HepG2 (cell line): ENCODE results near the gene TPCN2. TPM values are rescaled to one million over a fixed set of nuclear protein-coding genes. Genes with fewer than 3 reads are reported as not detected.

Experiments used
- ATAC-seq: fragments of 200-7000 bp; cut with Tn5 transposase; 3 replicates; pipeline ENCODE4 v1.9.1; 2020; ENCODE audit warnings: mild to moderate bottlenecking, moderate library complexity
- BruUV-seq: library from RNA; stranded (reverse); fragments of 400-500 nt; replicated peaks from 2 replicates; lab custom pipeline; 2021; lab: Mats Ljungman, UMichigan
- CTCF ChIA-PET: fragments of 300-600 bp; formaldehyde crosslinking; extraction: SDS; loops from one replicate; lab custom pipeline; 2021; ENCODE audit warnings: low total read pairs, inconsistent platforms, low intra/inter-chr PET ratio; lab: Yijun Ruan, JAX
- POLR2A ChIA-PET: fragments of 350-600 bp; sonication (Branson Sonifier 250); formaldehyde crosslinking; loops from one replicate; lab custom pipeline; 2020; ENCODE audit warnings: antibody characterized with exemption, inconsistent platforms; lab: Yijun Ruan, JAX
- DNase-seq: peaks from one replicate; pipeline ENCODE4 v3.0.0-alpha.2; 2015; ENCODE audit warnings: low spot score
- FAIRE-seq: peaks from 3 replicates; lab custom pipeline; 2011; peaks lifted over from hg19 to GRCh38; lab: Jason Lieb, UNC
- H2AFZ ChIP-seq: one replicate; pipeline ENCODE4 v1.6.1; 2011; ENCODE audit warnings: low read length, inconsistent platforms
- H3K27ac ChIP-seq: fragments of 300-600 bp; 3 replicates; pipeline ENCODE4 v1.8.0; 2011; ENCODE audit warnings: mixed run types, mild to moderate bottlenecking, mixed read lengths, low read length, inconsistent platforms; ENCODE audit not compliant: insufficient read depth; ENCODE audit errors: extremely low read length
- H3K27me3 ChIP-seq, 2 experiments: fragments of 200-600 bp in 1 of 2; 2 replicates in 1 of 2; 3 replicates in 1 of 2; pipeline versions ENCODE4 v1.6.0 to v1.8.0; 2011; ENCODE audit warnings: low read length in 2 of 2, mild to moderate bottlenecking in 2 of 2, moderate library complexity in 2 of 2, inconsistent platforms in 1 of 2; ENCODE audit not compliant: insufficient read depth in 2 of 2, control insufficient read depth in 1 of 2
- H3K36me3 ChIP-seq, 2 experiments: fragments of 200-600 bp in 1 of 2; replicated peaks in 1 of 2; 2 replicates in 1 of 2; 3 replicates in 1 of 2; pipeline versions ENCODE4 v1.5.1 to v1.8.0; 2011; ENCODE audit warnings: low read length in 2 of 2, inconsistent platforms in 1 of 2; ENCODE audit not compliant: insufficient read depth in 2 of 2, control insufficient read depth in 1 of 2
- H3K4me1 ChIP-seq: 2 replicates; pipeline ENCODE4 v1.5.1; 2012; ENCODE audit warnings: low read length, inconsistent platforms; ENCODE audit not compliant: insufficient read depth
- H3K4me2 ChIP-seq: 2 replicates; pipeline ENCODE4 v1.6.0; 2011; ENCODE audit warnings: low read depth, low read length, inconsistent platforms
- H3K4me3 ChIP-seq, 3 experiments: fragments of 200-600 bp in 1 of 3; sonication (generic), shearing (Covaris generic) in 1 of 3; replicated peaks in 1 of 3; 2 replicates each; pipeline ENCODE4 v1.5.1; 2011 to 2016; ENCODE audit warnings: low read length in 3 of 3, inconsistent platforms in 2 of 3, low read depth in 2 of 3, mild to moderate bottlenecking in 2 of 3, control low read depth in 1 of 3, mixed read lengths in 1 of 3; ENCODE audit not compliant: insufficient read depth in 1 of 3
- H3K79me2 ChIP-seq: one replicate; pipeline ENCODE4 v1.6.1; 2011; ENCODE audit warnings: low read length, inconsistent platforms; ENCODE audit not compliant: insufficient read depth
- H3K9ac ChIP-seq: 2 replicates; pipeline ENCODE4 v1.6.0; 2011; ENCODE audit warnings: mild to moderate bottlenecking, low read depth, low read length, inconsistent platforms; ENCODE audit not compliant: insufficient read depth
- H3K9me3 ChIP-seq: 2 replicates; pipeline ENCODE4 v1.5.1; 2012; ENCODE audit warnings: mild to moderate bottlenecking, low read length
- H4K20me1 ChIP-seq: 2 replicates; pipeline ENCODE4 v1.6.0; 2011; ENCODE audit warnings: inconsistent platforms, mild to moderate bottlenecking, low read length, moderate library complexity; ENCODE audit not compliant: insufficient read depth
- GATAD1 ChIP-seq: IDR thresholded peaks from 2 replicates; pipeline ENCODE4 v1.6.1; 2016; ENCODE audit warnings: missing genetic modification reagents, missing compliant biosample characterization
- NCOA2 ChIP-seq: sonication (generic); formaldehyde crosslinking; IDR thresholded peaks from 2 replicates; pipeline ENCODE4 v1.8.0; 2022; ENCODE audit warnings: inconsistent platforms
- SMYD3 ChIP-seq: sonication (generic); formaldehyde crosslinking; IDR thresholded peaks from 2 replicates; pipeline ENCODE4 v1.8.1; 2023; ENCODE audit warnings: mild to moderate bottlenecking, missing genetic modification reagents
- SP140L ChIP-seq: sonication (generic); formaldehyde crosslinking; IDR thresholded peaks from 2 replicates; pipeline ENCODE4 v1.4.0; 2020; ENCODE audit warnings: missing genetic modification reagents, borderline replicate concordance
- TBX2 ChIP-seq: sonication (generic); formaldehyde crosslinking; IDR thresholded peaks from 2 replicates; pipeline ENCODE4 v1.5.0; 2020; ENCODE audit warnings: missing genetic modification reagents, mild to moderate bottlenecking, borderline replicate concordance
- ZFP62 ChIP-seq: sonication (generic); formaldehyde crosslinking; IDR thresholded peaks from 2 replicates; pipeline ENCODE4 v1.4.0; 2020; ENCODE audit warnings: missing genetic modification reagents
- ZNF629 ChIP-seq: sonication (generic); formaldehyde crosslinking; conservative IDR thresholded peaks from 2 replicates; pipeline ENCODE4 v1.5.0; 2020; ENCODE audit warnings: missing genetic modification reagents
- WGBS: methylation state at CpG from one replicate; pipeline ENCODE4 v1.1.6; 2017; ENCODE audit warnings: low lambda C conversion rate; 5-methylcytosine and 5-hydroxymethylcytosine counted together
- in situ Hi-C: cut with HindIII; loops from 2 replicates; pipeline ENCODE4 v1.10.0; 2017; ENCODE audit warnings: low pct_unique_long_range_greater_than_20kb; ENCODE audit not compliant: extremely low pct_ligation_motif_present
- intact Hi-C: fragments of 100-400 bp; cut with micrococcal nuclease; formaldehyde crosslinking; loops from one replicate; pipeline ENCODE4 v1.10.0; 2022; ENCODE audit not compliant: unreplicated experiment
- polyA plus RNA-seq, 8 experiments: library from polyadenylated mRNA; depleted of rRNA in 3 of 8; stranded (reverse) in 7 of 8; unstranded in 1 of 8; fragments of >200 nt; fragmentation: Illumina TruSeq in 4 of 8; extraction: Trizol in 4 of 8; gene quantifications; 2 replicates each; pipeline versions ENCODE4 v1.2.1 to v1.2.3, GENCODE V29; 2011 to 2016; ENCODE audit warnings: low read depth in 4 of 8, missing spikeins in 1 of 8, mixed read lengths in 1 of 8; ENCODE audit not compliant: insufficient read depth in 1 of 8
- total RNA-seq, 5 experiments: library from RNA; depleted of rRNA; stranded (reverse); fragments of >200 nt; fragmentation: Illumina TruSeq; extraction: Trizol; gene quantifications; 2 replicates each; pipeline ENCODE4 v1.2.3, GENCODE V29; 2016; ENCODE audit warnings: low read depth in 1 of 5
- TF ChIP-seq, protein P1 (sequence below): IDR thresholded peaks from 2 replicates; pipeline ENCODE4 v1.6.1; 2016; ENCODE audit warnings: missing compliant biosample characterization, missing genetic modification reagents, borderline replicate concordance
- TF ChIP-seq, protein P2 (sequence below): sonication (generic); formaldehyde crosslinking; IDR thresholded peaks from 2 replicates; pipeline ENCODE4 v1.4.0; 2020; ENCODE audit warnings: missing genetic modification reagents

The TPCN2 gene
- total and polyA plus RNA-seq, 2 of the 13 experiments (the other 11 are each of a cell fraction or from before 2014, with no cell fraction given), result 5.6 to 5.9 TPM

- TF ChIP-seq SMYD3 (CRISPR knock-in tag) (no peak), NCOA2 (CRISPR knock-in tag) (no peak), ZFP62 (CRISPR knock-in tag) (no peak)
- TF ChIP-seq, protein P1, sequence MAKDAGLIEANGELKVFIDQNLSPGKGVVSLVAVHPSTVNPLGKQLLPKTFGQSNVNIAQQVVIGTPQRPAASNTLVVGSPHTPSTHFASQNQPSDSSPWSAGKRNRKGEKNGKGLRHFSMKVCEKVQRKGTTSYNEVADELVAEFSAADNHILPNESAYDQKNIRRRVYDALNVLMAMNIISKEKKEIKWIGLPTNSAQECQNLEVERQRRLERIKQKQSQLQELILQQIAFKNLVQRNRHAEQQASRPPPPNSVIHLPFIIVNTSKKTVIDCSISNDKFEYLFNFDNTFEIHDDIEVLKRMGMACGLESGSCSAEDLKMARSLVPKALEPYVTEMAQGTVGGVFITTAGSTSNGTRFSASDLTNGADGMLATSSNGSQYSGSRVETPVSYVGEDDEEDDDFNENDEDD (CRISPR knock-in tag), result no peak
Measured at GRCh38 chr11:69062873-69063651, 14.3 kb downstream of the TPCN2 start (continued).

- Histone ChIP-seq H3K4me1 (no peaks in the 10 kb centered on the region), H3K9me3 (no peaks in the 10 kb centered on the region), H3K4me2 (no peak overlapping the region), H3K4me3 (no peak overlapping the region), H3K9ac (no peak overlapping the region), H3K27ac (no peak overlapping the region), H4K20me1 (peaks cover 5% of the 10 kb centered on the region; the same call in 1 of the 2 replicates), H3K79me2 (no peaks in the 10 kb centered on the region), H2AFZ (no peak overlapping the region), H3K36me3 (peaks cover 7 to 8% of the 10 kb centered on the region in 2 experiments; a peak in 3 of 5 replicates), H3K27me3 (no peaks in the 10 kb centered on the region)
- DNase-seq, result no peak
- intact Hi-C loops (no loop called here), in situ Hi-C loops (no loop called here)
- WGBS, result 100% methylated on average over 1 of the region's 14 CpGs
- FAIRE-seq, result no peak
- ChIA-PET CTCF (no interaction called here), POLR2A (no interaction called here)
- no TSS peak for BruUV-seq
- TF ChIP-seq, protein P2, sequence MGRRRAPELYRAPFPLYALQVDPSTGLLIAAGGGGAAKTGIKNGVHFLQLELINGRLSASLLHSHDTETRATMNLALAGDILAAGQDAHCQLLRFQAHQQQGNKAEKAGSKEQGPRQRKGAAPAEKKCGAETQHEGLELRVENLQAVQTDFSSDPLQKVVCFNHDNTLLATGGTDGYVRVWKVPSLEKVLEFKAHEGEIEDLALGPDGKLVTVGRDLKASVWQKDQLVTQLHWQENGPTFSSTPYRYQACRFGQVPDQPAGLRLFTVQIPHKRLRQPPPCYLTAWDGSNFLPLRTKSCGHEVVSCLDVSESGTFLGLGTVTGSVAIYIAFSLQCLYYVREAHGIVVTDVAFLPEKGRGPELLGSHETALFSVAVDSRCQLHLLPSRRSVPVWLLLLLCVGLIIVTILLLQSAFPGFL, result no peak
- TF ChIP-seq SP140L (CRISPR knock-in tag) (no peak), TBX2 (CRISPR knock-in tag) (no peak), GATAD1 (CRISPR knock-in tag) (no peak), ZNF629 (CRISPR knock-in tag) (no peak)
- ATAC-seq, result no peak
Measured at GRCh38 chr11:69063652-69064260, 15.0 kb downstream of the TPCN2 start.
